ENCODE data around the gene STAG1.
A peak's percentile ranks its signal among the peaks of the same experiment; 100 is the strongest.
"Not testable (repeated sequence)": the region's sequence is repeated elsewhere in the genome, so short reads cannot be mapped to it uniquely, and the experiment has no call there.

The STAG1 gene

GRCh38 chr3:136645915-136646314, 106.3 kb downstream of the STAG1 start:
- DNase-seq (ENCODE audit: low spot score) = no peak

DNA sequence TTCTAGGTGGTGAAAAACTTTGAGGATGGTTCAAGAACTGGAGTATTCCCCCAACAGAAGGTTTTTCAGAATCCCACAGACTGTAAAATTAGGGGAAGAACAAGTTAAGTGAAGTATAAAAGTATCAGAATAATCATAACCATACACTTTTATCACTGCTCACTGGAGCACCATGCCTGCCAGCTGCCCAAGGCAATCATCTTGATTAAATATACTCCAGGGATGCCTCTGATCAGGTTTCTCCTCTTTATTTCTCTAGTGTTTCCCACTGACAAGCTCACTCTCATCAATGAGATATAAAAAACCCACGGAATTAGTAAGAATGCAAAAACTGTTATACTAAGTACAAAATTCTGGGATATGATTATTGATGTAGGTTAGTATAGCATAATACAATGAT, 108.0 kb downstream of the STAG1 start:
- no peak for DNase-seq (ENCODE audit: low spot score)

GRCh38 chr3:136643380-136643779, 108.8 kb downstream of the STAG1 start:
- not testable (repeated sequence) for DNase-seq (ENCODE audit: low spot score)

GRCh38 chr3:136642711-136643110, 109.5 kb downstream of the STAG1 start:
- no peak for DNase-seq (ENCODE audit: low spot score)

- no peak for DNase-seq (ENCODE audit: low spot score)
These were observed 113.1 kb downstream of the STAG1 start for GRCh38 chr3:136639069-136639468.

- DNase-seq (ENCODE audit: low spot score) = no peak
These were observed 115.0 kb downstream of the STAG1 start for GRCh38 chr3:136637176-136637575.

DNA sequence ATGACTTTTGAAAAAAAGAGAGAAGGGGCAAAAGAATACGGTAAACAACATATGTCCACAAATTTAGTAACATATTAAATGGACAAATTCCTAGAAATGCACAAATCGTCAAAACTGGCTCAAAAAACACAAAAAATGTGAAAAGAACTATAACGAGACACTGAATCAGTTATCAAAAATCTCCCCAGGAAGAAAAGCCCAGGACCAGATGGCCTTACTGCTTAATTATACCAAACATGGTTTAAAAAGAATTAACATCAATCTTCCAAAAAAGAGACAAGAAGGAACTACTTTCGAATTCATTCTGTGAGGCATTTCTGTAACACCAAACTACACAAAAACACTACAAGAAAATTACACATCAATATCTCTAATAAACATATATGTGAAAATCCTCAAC, 117.4 kb downstream of the STAG1 start:
- DNase-seq (ENCODE audit: low spot score) = no peak

- DNase-seq (ENCODE audit: low spot score) = no peak
These were observed 119.5 kb downstream of the STAG1 start for GRCh38 chr3:136632625-136633081.

DNA sequence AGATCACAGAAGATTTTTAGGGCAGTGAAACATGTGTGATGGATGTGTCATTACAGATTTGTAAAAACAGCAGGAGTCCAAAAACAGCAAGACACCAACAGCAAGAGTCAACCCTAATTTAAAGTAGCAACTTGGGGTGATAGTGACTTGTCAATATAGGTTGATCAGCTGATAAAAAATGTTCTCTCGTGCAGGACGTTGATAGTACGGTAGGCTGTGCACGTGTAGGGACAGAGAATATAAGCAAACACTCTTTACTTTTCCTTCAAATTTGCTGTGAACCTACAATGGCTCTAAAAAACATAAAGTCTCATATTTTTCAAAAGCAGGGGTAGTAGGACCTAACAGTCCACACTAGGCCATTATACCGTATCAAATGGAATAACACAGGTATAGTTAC, 120.8 kb downstream of the STAG1 start:
- DNase-seq (ENCODE audit: low spot score) = no peak

- DNase-seq (ENCODE audit: low spot score) = peak; percentile 6
These were observed 121.3 kb downstream of the STAG1 start for GRCh38 chr3:136630915-136631314.

GRCh38 chr3:136626493-136626892, 125.7 kb downstream of the STAG1 start:
- DNase-seq (ENCODE audit: low spot score) = no peak

DNA sequence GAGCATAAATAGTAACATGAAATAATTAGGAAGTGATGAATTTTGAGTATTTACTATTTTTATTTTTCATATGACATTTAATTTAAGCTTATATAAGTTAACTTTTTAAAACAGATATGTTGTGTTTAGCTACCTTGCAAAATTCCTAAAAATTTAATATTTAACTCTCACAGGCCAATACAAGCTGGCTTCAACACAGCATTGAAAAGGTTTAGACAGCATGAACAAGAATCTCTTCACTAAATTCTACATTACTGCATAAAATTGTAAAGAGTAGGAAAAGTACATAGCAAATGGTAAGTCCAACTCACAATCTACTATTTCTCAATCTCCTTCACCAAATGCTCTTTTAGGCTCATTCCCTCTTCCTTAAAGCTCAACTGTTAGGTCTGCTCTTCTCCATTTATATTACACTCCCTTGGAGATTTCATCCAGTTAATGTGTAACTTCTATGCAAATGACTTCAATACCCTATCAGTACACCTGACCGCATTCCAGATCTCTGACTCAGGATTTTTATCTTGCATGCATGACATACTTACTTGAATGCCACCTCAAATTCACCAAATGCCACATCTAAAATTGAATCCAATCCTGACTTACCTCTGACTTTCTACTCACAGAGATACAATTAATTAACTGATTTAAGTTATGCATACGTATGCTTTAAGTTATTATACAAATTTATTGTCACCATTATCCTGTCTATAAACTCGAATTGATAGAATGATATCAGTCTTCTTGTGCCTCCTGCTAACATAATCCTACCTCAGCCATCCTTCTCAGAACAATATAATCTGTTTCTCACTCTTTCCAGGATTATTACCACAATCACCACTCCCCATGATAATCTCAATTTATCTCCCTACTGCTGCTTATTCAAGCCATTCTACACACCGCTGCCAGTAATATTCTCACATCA, 127.0 kb downstream of the STAG1 start:
- no peak for DNase-seq (ENCODE audit: low spot score)

- no peak for DNase-seq (ENCODE audit: low spot score)
These were observed 127.8 kb downstream of the STAG1 start for GRCh38 chr3:136624371-136624770.

DNA sequence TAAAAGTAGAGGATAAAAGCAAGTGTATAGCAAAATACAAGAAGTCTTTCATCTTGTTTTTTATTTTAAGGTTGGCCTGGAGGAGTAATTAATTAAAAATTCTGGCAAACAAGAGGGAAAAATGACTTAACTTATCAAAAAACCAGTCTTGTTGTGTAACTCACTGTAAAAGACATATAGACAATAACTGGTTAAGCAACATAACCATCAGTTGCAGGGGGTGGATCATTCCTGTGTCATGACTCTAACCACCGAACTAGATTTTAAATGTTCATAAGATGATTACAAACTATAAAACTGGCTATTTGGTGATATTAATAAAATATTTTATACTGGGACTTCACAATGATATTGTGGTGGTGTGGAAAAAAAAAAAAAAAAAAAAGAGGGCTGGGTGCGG, 130.6 kb downstream of the STAG1 start:
- DNase-seq (ENCODE audit: low spot score) = no peak

- no peak for DNase-seq (ENCODE audit: low spot score)
These were observed 131.7 kb downstream of the STAG1 start for GRCh38 chr3:136620436-136620835.

- DNase-seq (ENCODE audit: low spot score) = not testable (repeated sequence)
These were observed 134.1 kb downstream of the STAG1 start for GRCh38 chr3:136617969-136618525.

GRCh38 chr3:136617198-136617597, 135.0 kb downstream of the STAG1 start:
- no peak for DNase-seq (ENCODE audit: low spot score)

DNA sequence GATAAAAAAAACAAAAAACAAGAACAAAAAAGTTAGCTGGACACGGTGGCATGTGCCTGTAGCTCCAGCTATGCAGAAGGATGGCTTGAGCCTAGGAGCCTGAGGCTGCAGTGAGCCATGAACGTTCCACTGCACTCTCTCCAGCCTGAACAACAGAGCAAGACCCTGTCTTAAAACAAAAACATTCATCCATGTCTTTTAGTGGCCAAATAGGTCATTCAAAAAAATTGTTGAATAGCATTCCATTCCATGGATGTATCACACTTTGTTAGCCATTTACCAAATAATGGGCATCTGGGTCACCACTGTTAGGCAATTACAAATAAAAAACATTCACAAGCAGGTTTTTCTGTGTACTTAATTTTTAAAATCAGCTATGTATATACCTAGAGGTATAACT, 139.7 kb downstream of the STAG1 start:
- DNase-seq (ENCODE audit: low spot score) = no peak

DNA sequence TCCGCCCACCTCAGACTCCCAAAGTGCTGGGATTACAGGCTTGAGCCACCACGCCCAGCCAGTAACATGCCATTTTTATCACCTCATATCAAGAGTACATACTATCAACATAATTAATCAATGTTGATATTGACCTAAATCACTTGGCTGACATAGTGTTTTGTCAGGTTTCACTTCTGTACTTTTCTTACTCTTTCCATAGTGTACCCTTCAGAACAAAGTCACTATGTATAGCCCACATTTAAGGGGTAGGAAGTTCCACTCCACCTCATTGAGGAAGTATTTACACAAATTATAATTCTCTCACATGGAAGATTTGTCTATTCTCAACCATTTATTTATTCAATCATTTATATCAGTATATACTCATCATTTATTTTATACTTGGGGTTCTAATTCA, 145.2 kb downstream of the STAG1 start:
- DNase-seq (ENCODE audit: low spot score) = no peak

DNA sequence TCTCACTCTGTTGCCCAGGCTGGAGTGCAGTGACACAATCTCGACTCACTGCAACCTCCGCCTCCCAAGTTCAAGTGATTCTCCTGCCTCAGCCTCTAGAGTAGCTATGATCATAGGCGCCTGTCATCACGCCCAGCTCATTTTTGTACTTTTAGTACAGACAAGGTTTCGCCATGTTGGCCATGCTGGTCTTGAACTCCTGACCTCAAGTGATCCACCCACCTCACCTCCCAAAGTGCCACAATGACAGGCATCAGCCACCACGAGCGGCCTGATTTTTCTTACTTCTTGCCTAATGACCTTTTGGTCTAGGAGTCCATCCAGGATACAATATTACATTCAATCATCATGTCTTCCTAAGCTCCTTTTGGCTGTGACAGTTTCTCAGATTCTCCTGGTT, 146.0 kb downstream of the STAG1 start:
- DNase-seq (ENCODE audit: low spot score) = not testable (repeated sequence)

GRCh38 chr3:136604961-136605360, 147.2 kb downstream of the STAG1 start:
- no peak for DNase-seq (ENCODE audit: low spot score)

DNA sequence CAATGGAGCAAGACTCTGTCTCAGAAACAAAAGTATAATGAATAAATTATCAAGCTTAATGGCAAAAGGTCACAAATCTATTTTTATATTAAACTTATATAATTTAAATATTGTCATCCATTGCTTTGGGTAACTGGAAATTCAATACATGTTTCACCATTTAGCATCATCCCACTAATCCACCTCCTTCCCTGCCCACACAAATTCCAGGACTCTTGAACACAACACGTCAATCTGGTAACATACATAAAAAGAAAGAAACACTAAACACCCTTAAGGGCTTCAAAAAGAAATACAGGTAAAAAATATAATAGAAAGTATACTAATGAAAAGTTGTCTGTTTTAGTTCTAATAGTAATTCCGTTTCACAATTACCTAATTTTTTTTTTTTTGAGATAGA, 149.4 kb downstream of the STAG1 start:
- DNase-seq (ENCODE audit: low spot score) = no peak

- no peak for DNase-seq (ENCODE audit: low spot score)
These were observed 156.1 kb downstream of the STAG1 start for GRCh38 chr3:136595913-136596697.

Measured in globus pallidus (tissue), 1 donor.